T-cell (primary cell): ENCODE data around the gene HRG. TPM values are rescaled to one million over a fixed set of nuclear protein-coding genes. Genes with fewer than 3 reads are reported as not detected.

Experiments
- ATAC-seq, 4 experiments: fragments of 200-7000 bp in 3 of 4; fragments of 150-1000 bp in 1 of 4; cut with Tn5 transposase; replicated peaks in 1 of 4; 1 replicate in 3 of 4; 2 replicates in 1 of 4; pipeline ENCODE4 v1.10.0; 2021; ENCODE audit warnings: moderate library complexity in 3 of 4, mild to moderate bottlenecking in 2 of 4, moderate number of reproducible peaks in 1 of 4
- CTCF ChIA-PET, 2 donors: fragments of 300-600 bp; sonication (Branson Sonifier 250); formaldehyde crosslinking; loops; one replicate each; lab custom pipeline; 2022; ENCODE audit warnings: antibody characterized with exemption in 2 of 2; lab: Charles Lee
- POLR2A ChIA-PET, 2 donors: fragments of 300-600 bp; sonication (Branson Sonifier 250); formaldehyde crosslinking; loops; one replicate each; lab custom pipeline; 2022; ENCODE audit warnings: antibody characterized with exemption in 2 of 2; lab: Charles Lee
- DNase-seq, 35 experiments: peaks; one replicate each; pipeline versions ENCODE4 v3.0.0 to v3.0.0-alpha.2; 2013 to 2023
- H3K27ac ChIP-seq: one replicate; pipeline ENCODE4 v1.5.1; 2013; ENCODE audit warnings: low read length
- H3K27me3 ChIP-seq, 2 experiments: replicated peaks in 1 of 2; 1 replicate in 1 of 2; 2 replicates in 1 of 2; pipeline versions ENCODE4 v1.6.1 to v1.7.0; 2013; ENCODE audit warnings: low read length in 1 of 2, mixed read lengths in 1 of 2; ENCODE audit not compliant: control insufficient read depth in 2 of 2, insufficient read depth in 2 of 2; ENCODE audit errors: extremely low read depth in 1 of 2
- H3K36me3 ChIP-seq, 2 donors: 1 replicate in 1 of 2; 2 replicates in 1 of 2; pipeline versions ENCODE4 v1.6.1 to v1.7.0; 2013; ENCODE audit warnings: low read length in 1 of 2; ENCODE audit not compliant: control insufficient read depth in 2 of 2, insufficient read depth in 1 of 2; ENCODE audit errors: extremely low read depth in 1 of 2
- H3K4me1 ChIP-seq, 2 experiments: 1 replicate in 1 of 2; 2 replicates in 1 of 2; pipeline versions ENCODE4 v1.6.1 to v1.7.0; 2013; ENCODE audit warnings: low read length in 2 of 2, mixed read lengths in 1 of 2; ENCODE audit not compliant: insufficient read depth in 2 of 2, control insufficient read depth in 1 of 2; ENCODE audit errors: extremely low read depth in 1 of 2
- H3K4me3 ChIP-seq, 2 donors: 1 replicate in 1 of 2; 2 replicates in 1 of 2; pipeline versions ENCODE4 v1.5.1 to v1.7.0; 2013; ENCODE audit warnings: mild to moderate bottlenecking in 2 of 2, low read length in 1 of 2, moderate library complexity in 1 of 2; ENCODE audit not compliant: control insufficient read depth in 1 of 2; ENCODE audit errors: extremely low read depth in 1 of 2
- H3K9me3 ChIP-seq: 2 replicates; pipeline ENCODE4 v1.7.0; 2013
- H3K27ac Mint-ChIP-seq, 2 donors: one replicate each; pipeline ENCODE4 v1.8.0; 2020 to 2021; ENCODE audit warnings: mild to moderate bottlenecking in 2 of 2, mixed read lengths in 2 of 2
- H3K27me3 Mint-ChIP-seq, 2 donors: one replicate each; pipeline ENCODE4 v1.8.0; 2021 to 2022; ENCODE audit warnings: mixed read lengths in 2 of 2
- H3K36me3 Mint-ChIP-seq: one replicate; pipeline ENCODE4 v1.8.0; 2021; ENCODE audit warnings: mixed read lengths
- H3K4me1 Mint-ChIP-seq, 3 donors: one replicate each; pipeline ENCODE4 v1.8.0; 2020 to 2022; ENCODE audit warnings: mixed read lengths in 3 of 3, mild to moderate bottlenecking in 1 of 3
- H3K4me3 Mint-ChIP-seq, 3 donors: one replicate each; pipeline ENCODE4 v1.8.0; 2020 to 2022; ENCODE audit warnings: mild to moderate bottlenecking in 3 of 3, mixed read lengths in 3 of 3, moderate library complexity in 3 of 3
- H3K9me3 Mint-ChIP-seq, 3 donors: one replicate each; pipeline ENCODE4 v1.8.0; 2020 to 2022; ENCODE audit warnings: mixed read lengths in 3 of 3
- WGBS: methylation state at CpG from one replicate; pipeline ENCODE4 v1.1.5; 2013; ENCODE audit warnings: missing lambda C conversion rate; ENCODE audit not compliant: insufficient coverage; 5-methylcytosine and 5-hydroxymethylcytosine counted together
- total RNA-seq, 35 experiments: library from RNA in 6 of 35; stranded (reverse) in 6 of 35; fragments of 120-200 nt in 1 of 35; gene quantifications; one replicate each; pipeline versions ENCODE4 v1.2.1 to v1.2.4 and lab custom pipeline; 2013 to 2026

The HRG gene
- total RNA-seq, 5 donors from 2014 or later (not counting 1 experiment from before 2014, with no cell fraction given) = 0.38 TPM; not detected in 4

- H3K27me3 ChIP-seq = peaks cover 0 to 29% of the 10 kb centered on the region in 2 experiments
- ATAC-seq = no peak
- CTCF ChIA-PET = no interaction called here
- POLR2A ChIA-PET = no interaction called here
- no peak for DNase-seq
- no peak overlapping the region for H3K27ac ChIP-seq
- no peaks in the 10 kb centered on the region for H3K9me3 ChIP-seq
- no peak overlapping the region for H3K27ac Mint-ChIP-seq
- H3K27me3 Mint-ChIP-seq = peaks cover 12 to 23% of the 10 kb centered on the region in 2 donors
- H3K4me1 Mint-ChIP-seq = peaks cover 10 to 13% (median 12%) of the 10 kb centered on the region in 3 donors
- no peaks in the 10 kb centered on the region for H3K36me3 ChIP-seq
- H3K4me1 ChIP-seq = peaks cover 0 to 11% of the 10 kb centered on the region in 2 experiments
- no peak overlapping the region for H3K4me3 ChIP-seq
- no peak overlapping the region for H3K4me3 Mint-ChIP-seq
- WGBS = 89% methylated on average over 10 of the region's 17 CpGs
- no peaks in the 10 kb centered on the region for H3K36me3 Mint-ChIP-seq
- no peaks in the 10 kb centered on the region for H3K9me3 Mint-ChIP-seq
Measured at GRCh38 chr3:186620213-186621092, 45.4 kb upstream of the HRG start.

- H3K4me1 Mint-ChIP-seq = peaks cover 4 to 5% (median 4%) of the 10 kb centered on the region in 3 donors
- POLR2A ChIA-PET = no interaction called here
- H3K36me3 ChIP-seq = no peaks in the 10 kb centered on the region
- no peak overlapping the region for H3K4me3 ChIP-seq
- CTCF ChIA-PET = interaction anchor here (0.7 to 4.2 kb wide), 2 partner anchors 8 to 700 kb away, joined by 4 to 21 read pairs; partner anchors contain the start of gene AHSG (in 1 of the 2)
- no peaks in the 10 kb centered on the region for H3K9me3 Mint-ChIP-seq
- peaks cover 0 to 31% of the 10 kb centered on the region in 2 experiments for H3K27me3 ChIP-seq
- peaks cover 0 to 5% of the 10 kb centered on the region in 2 experiments for H3K4me1 ChIP-seq
- no peaks in the 10 kb centered on the region for H3K36me3 Mint-ChIP-seq
- peaks cover 12 to 21% of the 10 kb centered on the region in 2 donors for H3K27me3 Mint-ChIP-seq
- 74% methylated on average over 3 of the region's 7 CpGs for WGBS
- DNase-seq = no peak
- no peaks in the 10 kb centered on the region for H3K9me3 ChIP-seq
- no peak overlapping the region for H3K27ac Mint-ChIP-seq
- no peak overlapping the region for H3K4me3 Mint-ChIP-seq
- no peak for ATAC-seq
- no peak overlapping the region for H3K27ac ChIP-seq
Measured at GRCh38 chr3:186621894-186622650, 43.7 kb upstream of the HRG start.

- Mint-ChIP-seq H3K9me3 (no peaks in the 10 kb centered on the region), H3K4me1 (no peaks in the 10 kb centered on the region), H3K27me3 (peaks cover 12 to 19% of the 10 kb centered on the region in 2 donors), H3K4me3 (no peak overlapping the region), H3K36me3 (no peaks in the 10 kb centered on the region), H3K27ac (no peak overlapping the region)
- POLR2A ChIA-PET = no interaction called here
- no peak overlapping the region for H3K4me3 ChIP-seq
- H3K27me3 ChIP-seq = peaks cover 0 to 27% of the 10 kb centered on the region in 2 experiments
- no peaks in the 10 kb centered on the region for H3K4me1 ChIP-seq
- H3K27ac ChIP-seq = no peak overlapping the region
- no peaks in the 10 kb centered on the region for H3K36me3 ChIP-seq
- 20% methylated on average over 1 of the region's 2 CpGs for WGBS
- no peaks in the 10 kb centered on the region for H3K9me3 ChIP-seq
- CTCF ChIA-PET = interaction anchor here in 1 of 2 donors (0.8 to 4.2 kb wide), 2 partner anchors 8 to 199 kb away, joined by 3 to 21 read pairs; partner anchors contain the start of gene AHSG
- DNase-seq (no peak), ATAC-seq (no peak)
Measured at GRCh38 chr3:186622651-186623310, 43.0 kb upstream of the HRG start.

- Histone ChIP-seq H3K9me3 (no peaks in the 10 kb centered on the region), H3K36me3 (no peaks in the 10 kb centered on the region), H3K27ac (no peak overlapping the region), H3K4me3 (no peak overlapping the region), H3K4me1 (no peaks in the 10 kb centered on the region), H3K27me3 (peaks cover 0 to 16% of the 10 kb centered on the region in 2 experiments)
- ChIA-PET POLR2A (interaction anchor here in 1 of 2 donors (0.7 kb wide), 1 partner anchor 148 kb away, joined by 3 read pairs; no protein-coding TSS in a partner anchor), CTCF (interaction anchor here (1.0 to 4.2 kb wide), 2 partner anchors 9 to 10 kb away, joined by 3 to 21 read pairs; partner anchors contain the start of gene AHSG (in 1 of the 2))
- Mint-ChIP-seq H3K36me3 (no peaks in the 10 kb centered on the region), H3K4me3 (no peak overlapping the region), H3K27ac (no peak overlapping the region), H3K9me3 (no peaks in the 10 kb centered on the region), H3K27me3 (peaks cover 9 to 11% of the 10 kb centered on the region in 2 donors), H3K4me1 (no peaks in the 10 kb centered on the region)
- WGBS = 64% methylated on average over 4 of the region's 4 CpGs
- ATAC-seq (no peak), DNase-seq (no peak)
Measured at GRCh38 chr3:186624598-186624997, 41.2 kb upstream of the HRG start.

- H3K27me3 ChIP-seq = peaks cover 0 to 9% of the 10 kb centered on the region in 2 experiments
- 63% methylated on average over 3 of the region's 4 CpGs for WGBS
- H3K27ac ChIP-seq = no peak overlapping the region
- no peak for ATAC-seq
- DNase-seq = no peak
- H3K27me3 Mint-ChIP-seq = peaks cover 14 to 15% of the 10 kb centered on the region in 2 donors
- H3K27ac Mint-ChIP-seq = no peak overlapping the region
- H3K9me3 Mint-ChIP-seq = no peaks in the 10 kb centered on the region
- ChIA-PET CTCF (interaction anchor here (0.7 to 4.2 kb wide), 3 partner anchors 9 to 11 kb away, joined by 3 to 21 read pairs (median 3); partner anchors contain the start of gene AHSG (in 1 of the 2)), POLR2A (interaction anchor here in 1 of 2 donors (0.6 kb wide), 1 partner anchor 15 kb away, joined by 3 read pairs; no protein-coding TSS in a partner anchor)
- no peaks in the 10 kb centered on the region for H3K36me3 Mint-ChIP-seq
- no peak overlapping the region for H3K4me3 ChIP-seq
- H3K36me3 ChIP-seq = no peaks in the 10 kb centered on the region
- H3K9me3 ChIP-seq = no peaks in the 10 kb centered on the region
- H3K4me1 Mint-ChIP-seq = no peaks in the 10 kb centered on the region
- no peaks in the 10 kb centered on the region for H3K4me1 ChIP-seq
- H3K4me3 Mint-ChIP-seq = no peak overlapping the region
Measured at GRCh38 chr3:186625600-186626042, 40.2 kb upstream of the HRG start.
